HG03565 (cell line): ENCODE results near the gene MYG1.

Experiments used
- ATAC-seq: cut with Tn5 transposase; IDR thresholded peaks from one replicate; pipeline ENCODE4 v1.9.1; 2021; ENCODE audit warnings: mild to moderate bottlenecking, moderate library complexity; ENCODE audit not compliant: unreplicated experiment

The MYG1 gene

DNA sequence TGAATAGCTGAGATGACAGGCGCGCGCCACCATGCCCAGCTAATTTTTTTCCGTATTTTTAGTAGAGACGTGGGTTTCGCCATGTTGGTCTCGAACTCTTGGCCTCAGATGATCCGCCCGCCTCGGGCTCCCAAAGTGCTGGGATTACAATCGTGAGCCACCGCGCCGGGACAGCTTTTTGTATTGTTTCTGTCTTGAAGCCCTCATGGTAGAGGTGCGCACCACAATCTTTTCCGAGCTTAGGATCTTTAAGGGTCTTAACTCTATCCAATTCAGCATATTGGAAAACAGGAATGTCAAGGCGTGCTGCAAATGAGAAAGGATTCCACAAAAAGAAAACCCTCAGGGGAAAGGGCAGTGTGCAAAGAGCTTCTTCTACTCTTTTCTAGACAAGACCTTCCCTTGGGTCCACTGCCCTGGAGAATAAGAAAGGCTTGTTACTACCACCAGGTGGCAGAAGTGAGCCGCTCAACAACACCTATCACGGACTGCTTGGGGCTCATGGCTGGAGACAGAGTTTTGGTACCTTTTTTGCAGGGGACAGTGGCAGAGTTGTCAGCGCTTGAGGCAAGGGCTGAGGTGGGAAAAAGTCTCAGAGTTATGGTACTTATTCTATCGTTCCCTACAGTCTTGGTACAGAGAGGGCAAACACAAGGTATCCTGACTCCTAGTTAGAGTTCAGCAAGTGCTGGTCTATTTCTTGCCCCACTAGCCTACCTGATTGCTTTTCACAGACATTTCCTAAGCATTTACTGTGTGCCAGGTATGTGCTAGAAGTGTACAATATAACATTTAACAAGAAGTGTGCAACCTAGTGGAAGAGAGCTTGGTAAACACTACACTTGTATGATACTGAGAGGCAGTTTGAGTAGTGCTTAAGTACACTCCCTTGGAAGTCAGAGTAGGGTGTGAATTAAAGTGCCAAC is 53.1 kb downstream of the MYG1 start:
- peak; percentile 56 for ATAC-seq

- no peak for ATAC-seq
Measured at GRCh38 chr12:53353257-53353655, 53.8 kb downstream of the MYG1 start.

- ATAC-seq, result no peak
Measured at GRCh38 chr12:53355121-53355520, 55.6 kb downstream of the MYG1 start.
